Nephron (organoid): ENCODE results near the gene NOS1.

Source experiments
- H3K27ac Mint-ChIP-seq, 3 experiments: 2 replicates each; pipeline ENCODE4 v1.8.0; 2020; ENCODE audit warnings: mixed read lengths in 3 of 3, mild to moderate bottlenecking in 2 of 3, moderate library complexity in 1 of 3
- H3K27me3 Mint-ChIP-seq: 2 replicates; pipeline ENCODE4 v1.8.0; 2021; ENCODE audit warnings: low read depth, mild to moderate bottlenecking, moderate library complexity, mixed read lengths
- H3K36me3 Mint-ChIP-seq: 2 replicates; pipeline ENCODE4 v1.8.0; 2020; ENCODE audit warnings: low read depth, mixed read lengths
- H3K4me1 Mint-ChIP-seq: 2 replicates; pipeline ENCODE4 v1.8.0; 2020; ENCODE audit warnings: mixed read lengths
- H3K4me3 Mint-ChIP-seq, 3 experiments: 2 replicates each; pipeline ENCODE4 v1.8.0; 2020; ENCODE audit warnings: mild to moderate bottlenecking in 3 of 3, mixed read lengths in 3 of 3, moderate library complexity in 2 of 3
- H3K9me3 Mint-ChIP-seq: 2 replicates; pipeline ENCODE4 v1.8.0; 2020; ENCODE audit warnings: mixed read lengths
- TF ChIP-seq, protein P1 (sequence below), 3 experiments: fragments of 200-600 bp; sonication (generic); IDR thresholded peaks; one replicate each; pipeline ENCODE4 v1.5.0; 2021; ENCODE audit warnings: antibody characterized with exemption in 3 of 3; ENCODE audit not compliant: unreplicated experiment in 3 of 3

Gene NOS1

DNA sequence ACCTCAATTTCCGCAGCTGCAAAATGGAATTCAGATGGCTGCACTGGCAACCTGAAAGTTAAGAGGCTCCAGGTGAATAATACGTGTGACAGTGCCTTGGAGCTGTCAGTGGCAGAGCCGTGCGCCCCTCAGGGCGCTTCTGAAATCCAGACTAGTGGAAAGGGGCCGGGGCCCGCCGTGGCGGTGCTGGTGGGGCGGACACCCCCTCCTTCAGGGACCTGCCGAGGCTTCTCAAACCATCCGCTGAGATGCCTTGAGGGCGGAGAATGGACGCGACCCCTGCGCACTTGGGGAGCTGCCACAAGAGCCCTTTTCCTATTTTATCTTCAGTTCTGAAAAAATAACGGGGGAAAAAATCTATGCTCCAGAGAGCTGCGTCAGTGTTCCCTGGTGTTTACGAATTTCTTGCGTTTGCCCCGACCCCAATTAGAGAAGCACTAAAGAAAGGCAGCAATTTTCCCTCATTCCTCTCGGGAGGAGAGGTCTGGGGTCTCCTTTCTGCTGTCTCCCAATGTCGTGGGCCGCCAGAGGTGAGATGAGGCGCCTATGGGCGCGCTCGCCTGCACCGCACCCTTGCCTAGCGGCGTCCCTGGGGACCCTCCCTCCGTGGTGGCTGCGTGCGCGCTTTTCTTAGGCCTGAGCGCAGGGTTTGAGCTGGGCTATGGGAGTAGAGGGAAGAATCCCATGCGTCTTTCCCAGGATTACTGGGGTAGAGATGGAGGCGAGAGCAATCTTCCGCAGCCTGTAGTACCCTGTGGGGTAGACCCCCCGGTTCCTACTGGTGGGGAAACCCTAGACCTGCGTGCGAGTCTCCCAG, 2.2 kb downstream of the NOS1 start:
- TF ChIP-seq, protein P1, sequence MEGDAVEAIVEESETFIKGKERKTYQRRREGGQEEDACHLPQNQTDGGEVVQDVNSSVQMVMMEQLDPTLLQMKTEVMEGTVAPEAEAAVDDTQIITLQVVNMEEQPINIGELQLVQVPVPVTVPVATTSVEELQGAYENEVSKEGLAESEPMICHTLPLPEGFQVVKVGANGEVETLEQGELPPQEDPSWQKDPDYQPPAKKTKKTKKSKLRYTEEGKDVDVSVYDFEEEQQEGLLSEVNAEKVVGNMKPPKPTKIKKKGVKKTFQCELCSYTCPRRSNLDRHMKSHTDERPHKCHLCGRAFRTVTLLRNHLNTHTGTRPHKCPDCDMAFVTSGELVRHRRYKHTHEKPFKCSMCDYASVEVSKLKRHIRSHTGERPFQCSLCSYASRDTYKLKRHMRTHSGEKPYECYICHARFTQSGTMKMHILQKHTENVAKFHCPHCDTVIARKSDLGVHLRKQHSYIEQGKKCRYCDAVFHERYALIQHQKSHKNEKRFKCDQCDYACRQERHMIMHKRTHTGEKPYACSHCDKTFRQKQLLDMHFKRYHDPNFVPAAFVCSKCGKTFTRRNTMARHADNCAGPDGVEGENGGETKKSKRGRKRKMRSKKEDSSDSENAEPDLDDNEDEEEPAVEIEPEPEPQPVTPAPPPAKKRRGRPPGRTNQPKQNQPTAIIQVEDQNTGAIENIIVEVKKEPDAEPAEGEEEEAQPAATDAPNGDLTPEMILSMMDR (IDR thresholded peaks at IDR 0.05; ENCODE audit: unreplicated experiment in 3 of 3): no peak
- Mint-ChIP-seq H3K4me3 (no peak overlapping the region), H3K36me3 (no peaks in the 10 kb centered on the region), H3K4me1 (no peaks in the 10 kb centered on the region), H3K27ac (no peak overlapping the region), H3K27me3 (peaks cover 96% of the 10 kb centered on the region), H3K9me3 (no peaks in the 10 kb centered on the region)

DNA sequence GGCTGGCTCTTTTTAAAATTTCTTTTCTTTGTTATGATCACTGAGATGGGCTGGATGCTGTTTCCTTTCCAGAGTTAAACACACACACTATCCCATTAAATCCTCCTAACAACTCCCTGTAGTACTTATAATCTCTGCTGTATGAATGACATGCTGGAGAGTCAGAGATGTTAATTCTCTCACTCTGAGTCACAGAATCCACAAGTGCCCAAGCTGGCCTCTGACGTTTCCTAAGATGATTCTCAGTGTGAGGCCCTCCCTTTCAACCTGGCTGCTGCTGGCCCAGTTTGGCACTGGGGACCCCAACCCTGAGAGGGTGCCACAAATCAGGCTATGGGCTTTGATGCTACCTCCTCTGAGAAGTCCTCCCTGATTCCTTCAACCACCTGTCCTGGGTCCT, 5.4 kb downstream of the NOS1 start:
- no peak overlapping the region for H3K27ac Mint-ChIP-seq
- peaks cover 93% of the 10 kb centered on the region for H3K27me3 Mint-ChIP-seq
- TF ChIP-seq, protein P1 (IDR thresholded peaks at IDR 0.05; ENCODE audit: unreplicated experiment in 3 of 3): no peak
- no peak overlapping the region for H3K4me3 Mint-ChIP-seq
- no peaks in the 10 kb centered on the region for H3K36me3 Mint-ChIP-seq
- no peaks in the 10 kb centered on the region for H3K4me1 Mint-ChIP-seq
- no peaks in the 10 kb centered on the region for H3K9me3 Mint-ChIP-seq

DNA sequence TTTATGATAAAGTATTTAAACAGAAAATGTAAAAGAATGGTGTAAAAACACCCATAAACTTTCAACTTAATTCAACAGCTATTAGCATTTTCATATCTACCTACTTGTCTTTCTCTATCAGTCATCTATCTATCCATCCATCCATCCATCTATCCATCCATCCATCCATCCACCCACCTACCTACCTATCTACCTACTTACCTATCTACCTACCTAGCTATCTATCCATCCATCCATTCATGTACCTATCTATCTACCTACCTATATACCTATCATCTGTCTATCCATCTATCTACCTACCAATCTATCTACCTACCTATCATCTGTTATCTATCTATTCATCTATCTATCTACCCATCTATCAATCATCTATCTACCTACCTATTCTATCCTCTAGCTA, 8.5 kb downstream of the NOS1 start:
- Mint-ChIP-seq H3K9me3 (no peaks in the 10 kb centered on the region), H3K27ac (no peak overlapping the region), H3K27me3 (peaks cover 79% of the 10 kb centered on the region), H3K36me3 (no peaks in the 10 kb centered on the region), H3K4me3 (no peak overlapping the region), H3K4me1 (no peaks in the 10 kb centered on the region)
- TF ChIP-seq, protein P1 (IDR thresholded peaks at IDR 0.05; ENCODE audit: unreplicated experiment in 3 of 3): no peak

DNA sequence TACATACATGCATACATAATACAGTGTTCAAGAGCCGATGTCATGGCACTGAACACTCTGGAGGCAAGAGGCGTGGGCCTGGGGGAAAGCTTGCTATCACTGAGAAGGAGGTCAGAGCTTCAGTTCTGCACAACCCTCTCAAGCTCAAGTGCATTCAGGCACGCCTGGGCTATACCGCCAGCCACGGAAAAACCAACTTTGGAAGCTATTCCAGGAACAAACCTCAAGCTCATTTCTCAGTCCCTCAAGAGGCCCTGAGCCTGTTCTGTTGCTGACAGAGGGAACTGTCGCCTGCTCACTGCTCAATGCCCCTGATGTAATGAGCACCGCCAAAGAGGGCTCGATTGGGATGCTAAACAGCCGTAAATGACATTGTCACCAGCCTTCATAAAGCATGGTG, 9.2 kb downstream of the NOS1 start:
- Mint-ChIP-seq H3K4me1 (no peaks in the 10 kb centered on the region), H3K36me3 (no peaks in the 10 kb centered on the region), H3K27me3 (peaks cover 72% of the 10 kb centered on the region), H3K4me3 (no peak overlapping the region), H3K9me3 (no peaks in the 10 kb centered on the region), H3K27ac (no peak overlapping the region)
- TF ChIP-seq, protein P1 (IDR thresholded peaks at IDR 0.05; ENCODE audit: unreplicated experiment in 3 of 3): no peak

DNA sequence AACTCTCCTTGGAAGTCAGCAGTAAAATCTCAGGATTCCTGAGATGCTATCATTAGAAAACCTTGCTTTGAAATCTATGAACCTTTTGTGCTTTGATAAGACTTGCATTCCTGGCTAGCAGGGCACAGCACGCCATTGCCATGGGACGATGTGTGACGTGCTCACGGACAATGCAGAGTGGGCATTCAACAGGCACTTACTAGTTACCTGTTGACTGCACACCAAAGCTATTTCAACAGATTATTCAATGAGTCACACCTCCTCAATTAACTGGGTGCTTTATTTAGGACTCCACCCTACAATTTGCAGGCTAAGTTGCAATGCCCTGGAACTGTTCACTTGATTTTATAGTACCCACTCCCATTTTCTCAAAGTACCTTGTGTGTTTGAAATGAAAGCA, 11.3 kb downstream of the NOS1 start:
- TF ChIP-seq, protein P1 (IDR thresholded peaks at IDR 0.05; ENCODE audit: unreplicated experiment in 3 of 3): no peak
- no peaks in the 10 kb centered on the region for H3K9me3 Mint-ChIP-seq
- H3K27me3 Mint-ChIP-seq: peaks cover 63% of the 10 kb centered on the region
- no peaks in the 10 kb centered on the region for H3K36me3 Mint-ChIP-seq
- no peak overlapping the region for H3K4me3 Mint-ChIP-seq
- H3K27ac Mint-ChIP-seq: no peak overlapping the region
- H3K4me1 Mint-ChIP-seq: no peaks in the 10 kb centered on the region

DNA sequence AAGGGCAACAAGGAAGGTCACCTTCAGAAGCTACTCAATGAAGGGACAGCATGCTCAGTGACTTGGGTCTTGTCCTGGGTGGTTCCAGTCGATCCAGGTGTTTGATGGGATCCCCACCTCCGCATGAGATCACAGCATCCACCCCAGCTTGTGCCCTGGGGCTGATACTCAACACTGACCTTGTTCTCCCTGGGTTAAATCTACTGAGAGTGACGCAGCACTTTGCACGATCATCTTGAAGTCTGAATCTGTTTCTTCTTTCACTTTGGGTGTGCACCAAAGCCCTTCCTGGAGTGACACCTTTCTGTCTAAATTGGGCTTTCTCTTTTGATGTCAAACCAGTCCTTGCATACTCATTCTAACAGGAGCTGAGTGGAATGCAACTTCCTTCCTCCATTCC, 13.8 kb downstream of the NOS1 start:
- TF ChIP-seq, protein P1 (IDR thresholded peaks at IDR 0.05; ENCODE audit: unreplicated experiment in 3 of 3): no peak
- no peaks in the 10 kb centered on the region for H3K9me3 Mint-ChIP-seq
- no peak overlapping the region for H3K27ac Mint-ChIP-seq
- H3K27me3 Mint-ChIP-seq: peaks cover 43% of the 10 kb centered on the region
- no peaks in the 10 kb centered on the region for H3K4me1 Mint-ChIP-seq
- H3K36me3 Mint-ChIP-seq: no peaks in the 10 kb centered on the region
- H3K4me3 Mint-ChIP-seq: no peak overlapping the region
